ENCODE results near the gene SLC25A21.
"Not testable (repeated sequence)": the region's sequence is repeated elsewhere in the genome, so short reads cannot be mapped to it uniquely, and the experiment has no call there.

The SLC25A21 gene

GRCh38 chr14:37185670-37186069, 13.3 kb upstream of the SLC25A21 start:
- no peak for DNase-seq

GRCh38 chr14:37184520-37184919, 12.1 kb upstream of the SLC25A21 start:
- DNase-seq, result not testable (repeated sequence)

GRCh38 chr14:37181441-37181840, 9.0 kb upstream of the SLC25A21 start:
- no peak for DNase-seq

- DNase-seq, result not testable (repeated sequence)
Observed at GRCh38 chr14:37180886-37181285, 8.5 kb upstream of the SLC25A21 start.

GRCh38 chr14:37179896-37180502, 7.6 kb upstream of the SLC25A21 start:
- no peak for DNase-seq

- DNase-seq, result no peak
Observed at GRCh38 chr14:37172936-37173614, 669 bp upstream of the SLC25A21 start.

GRCh38 chr14:37171678-37172023, 755 bp downstream of the SLC25A21 start:
- DNase-seq, result no peak

GRCh38 chr14:37170993-37171392, 1.4 kb downstream of the SLC25A21 start:
- no peak for DNase-seq

- DNase-seq, result no peak
Observed at GRCh38 chr14:37170237-37170636, 2.2 kb downstream of the SLC25A21 start.

- no peak for DNase-seq
Observed at GRCh38 chr14:37168721-37169120, 3.7 kb downstream of the SLC25A21 start.

- no peak for DNase-seq
Observed at GRCh38 chr14:37167151-37168047, 5.0 kb downstream of the SLC25A21 start.

GRCh38 chr14:37165794-37166193, 6.6 kb downstream of the SLC25A21 start:
- DNase-seq, result no peak

GRCh38 chr14:37162307-37162706, 10.1 kb downstream of the SLC25A21 start:
- not testable (repeated sequence) for DNase-seq

GRCh38 chr14:37157987-37158386, 14.4 kb downstream of the SLC25A21 start:
- DNase-seq, result no peak

GRCh38 chr14:37153483-37153882, 18.9 kb downstream of the SLC25A21 start:
- DNase-seq, result no peak

- no peak for DNase-seq
Observed at GRCh38 chr14:37153005-37153404, 19.4 kb downstream of the SLC25A21 start.

- DNase-seq, result peak; percentile 8
Observed at GRCh38 chr14:37150414-37150813, 22.0 kb downstream of the SLC25A21 start.

- no peak for DNase-seq
Observed at GRCh38 chr14:37147310-37147880, 25.0 kb downstream of the SLC25A21 start.

GRCh38 chr14:37146438-37146837, 26.0 kb downstream of the SLC25A21 start:
- DNase-seq, result not testable (repeated sequence)

GRCh38 chr14:37145395-37145794, 27.0 kb downstream of the SLC25A21 start:
- no peak for DNase-seq

- no peak for DNase-seq
Observed at GRCh38 chr14:37144729-37145363, 27.6 kb downstream of the SLC25A21 start.

GRCh38 chr14:37143475-37143874, 28.9 kb downstream of the SLC25A21 start:
- DNase-seq, result no peak

- no peak for DNase-seq
Observed at GRCh38 chr14:37142835-37143401, 29.5 kb downstream of the SLC25A21 start.
